Muscle of leg (tissue), 11 donors: ENCODE results near the gene ABCC6. TPM values are rescaled to one million over a fixed set of nuclear protein-coding genes. Genes with fewer than 3 reads are reported as not detected.
A peak's percentile ranks its signal among the peaks of the same experiment; 100 is the strongest.

Source experiments
- DNase-seq: peaks from one replicate; pipeline ENCODE4 v3.0.0; 2013
- H3K27ac ChIP-seq: one replicate; pipeline ENCODE4 v1.5.1; 2013; ENCODE audit warnings: mild to moderate bottlenecking, low read length, control low read depth
- H3K27me3 ChIP-seq: one replicate; pipeline ENCODE4 v1.6.1; 2013; ENCODE audit warnings: low read length; ENCODE audit not compliant: control insufficient read depth, insufficient read depth
- H3K36me3 ChIP-seq: one replicate; pipeline ENCODE4 v1.6.1; 2013; ENCODE audit warnings: low read length; ENCODE audit not compliant: control insufficient read depth, insufficient read depth
- H3K4me1 ChIP-seq: one replicate; pipeline ENCODE4 v1.6.1; 2013; ENCODE audit warnings: low read length; ENCODE audit not compliant: control insufficient read depth, insufficient read depth
- H3K4me3 ChIP-seq: one replicate; pipeline ENCODE4 v1.5.1; 2013; ENCODE audit warnings: low read length, control low read depth
- H3K9me3 ChIP-seq: replicated peaks from 2 replicates; pipeline ENCODE4 v1.6.1; 2013; ENCODE audit warnings: low read depth, low read length; ENCODE audit not compliant: control insufficient read depth
- WGBS: methylation state at CpG from one replicate; pipeline ENCODE4 v1.1.5; 2013; ENCODE audit warnings: missing lambda C conversion rate; ENCODE audit not compliant: insufficient coverage; 5-methylcytosine and 5-hydroxymethylcytosine counted together
- polyA plus RNA-seq, 8 donors: library from polyadenylated mRNA; unstranded; fragments of 120-200 nt; gene quantifications; one replicate each; pipeline versions ENCODE4 v1.2.1 to v1.2.3, GENCODE V29; 2013; ENCODE audit warnings: inconsistent platforms in 1 of 8, low replicate concordance in 1 of 8; ENCODE audit not compliant: insufficient read length in 8 of 8, insufficient read depth in 1 of 8
- total RNA-seq: library from RNA; stranded (reverse); fragments of 120-200 nt; gene quantifications from one replicate; pipeline ENCODE4 v1.2.4, GENCODE V29; 2013

Gene ABCC6
- total and polyA plus RNA-seq, 9 donors: 0.91 to 4.9 (median 1.5) TPM

DNA sequence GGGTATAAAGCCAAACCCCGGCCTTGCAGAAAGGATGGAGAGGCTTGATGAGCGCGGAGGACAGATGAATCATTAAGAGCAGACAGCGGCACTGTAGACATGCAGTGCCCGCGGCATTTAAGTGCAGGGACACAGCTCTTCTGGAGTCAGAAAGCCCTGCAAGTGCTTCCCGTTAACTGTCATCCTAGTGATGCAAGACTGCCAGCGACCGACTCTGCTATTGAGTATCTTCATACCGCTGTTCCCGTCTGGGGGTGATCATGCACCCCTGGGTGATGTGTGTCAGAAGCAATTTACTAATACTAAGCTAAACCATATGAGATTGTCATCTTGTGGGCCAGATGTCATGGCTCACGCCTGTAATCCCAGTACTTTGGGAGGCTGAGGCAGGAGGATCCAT, 101.0 kb downstream of the ABCC6 start:
- H3K4me1 ChIP-seq: peaks cover 3% of the 10 kb centered on the region
- no peaks in the 10 kb centered on the region for H3K27me3 ChIP-seq
- WGBS: 93% methylated on average over 9 of the region's 12 CpGs
- no peak overlapping the region for H3K27ac ChIP-seq
- peaks cover 17% of the 10 kb centered on the region for H3K9me3 ChIP-seq
- peaks cover 6% of the 10 kb centered on the region for H3K36me3 ChIP-seq
- no peak overlapping the region for H3K4me3 ChIP-seq
- no peak for DNase-seq

DNA sequence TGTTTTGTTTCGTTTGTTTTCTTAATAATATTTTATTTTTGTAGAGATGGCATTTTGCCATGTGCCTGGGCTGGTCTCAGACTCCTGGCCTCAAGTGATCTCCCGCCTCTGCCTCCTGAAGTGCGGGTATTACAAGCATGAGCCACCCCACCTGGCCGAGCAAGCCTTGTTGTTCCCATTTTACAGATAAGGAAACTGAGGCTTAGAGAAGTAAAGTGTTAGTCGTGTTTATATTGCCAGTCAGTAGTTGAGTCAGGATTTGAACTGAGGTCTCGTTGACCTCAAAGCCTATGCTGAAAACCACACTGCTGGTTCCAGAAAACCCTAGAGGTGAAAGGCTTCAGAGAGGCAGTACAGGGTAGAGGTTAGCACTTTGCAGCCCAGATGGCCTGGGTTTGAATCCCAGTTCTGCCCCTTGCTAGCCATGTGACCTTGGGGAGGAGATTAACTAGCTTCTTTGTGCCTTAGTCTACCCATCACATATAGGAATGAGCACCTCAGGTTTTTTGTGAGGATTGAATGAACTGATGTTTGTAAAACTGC, 102.0 kb downstream of the ABCC6 start:
- DNase-seq: no peak
- no peak overlapping the region for H3K4me3 ChIP-seq
- peaks cover 3% of the 10 kb centered on the region for H3K4me1 ChIP-seq
- H3K36me3 ChIP-seq: peaks cover 9% of the 10 kb centered on the region
- 100% methylated on average over 5 of the region's 6 CpGs for WGBS
- H3K27ac ChIP-seq: no peak overlapping the region
- H3K9me3 ChIP-seq: peaks cover 19% of the 10 kb centered on the region
- H3K27me3 ChIP-seq: no peaks in the 10 kb centered on the region

DNA sequence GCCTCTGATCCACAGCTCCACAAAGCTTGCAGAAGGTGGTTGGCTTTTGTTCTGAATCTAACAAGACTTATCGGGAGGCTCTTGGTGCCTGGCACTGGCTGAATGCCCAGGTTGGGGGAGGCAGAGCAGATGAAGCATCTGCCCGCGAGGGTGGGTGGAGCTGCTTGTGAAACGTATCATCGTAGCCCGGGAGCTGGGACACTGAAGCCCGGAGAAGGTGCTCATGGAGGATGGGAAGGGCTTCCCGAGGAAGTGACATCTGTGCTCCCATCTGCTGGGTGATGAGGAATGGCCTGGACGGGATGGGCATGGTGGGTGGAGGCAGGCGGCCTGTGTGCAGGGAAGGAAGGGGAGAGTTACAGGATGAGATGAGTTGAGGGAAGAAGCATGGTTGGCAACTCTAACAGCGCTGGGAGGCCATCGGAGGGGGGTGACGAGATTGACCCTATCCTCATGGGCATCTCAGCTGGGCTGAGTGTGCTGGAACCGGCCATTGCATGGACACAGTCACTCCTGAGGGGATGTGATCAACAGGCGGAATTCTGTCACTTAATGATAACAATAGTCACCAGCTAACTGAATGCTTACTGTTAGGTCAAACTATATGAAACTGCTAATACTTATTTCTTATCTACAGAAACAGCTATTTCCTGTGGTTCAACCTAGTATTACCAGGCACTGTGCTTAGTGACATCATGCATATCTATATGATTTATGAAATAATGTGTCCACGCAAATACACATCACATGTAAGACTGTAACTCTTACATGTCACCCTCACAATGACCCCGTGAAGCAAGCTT, 102.7 kb downstream of the ABCC6 start:
- H3K4me3 ChIP-seq: no peak overlapping the region
- peaks cover 3% of the 10 kb centered on the region for H3K4me1 ChIP-seq
- H3K9me3 ChIP-seq: peaks cover 19% of the 10 kb centered on the region
- H3K27ac ChIP-seq: peak overlapping the region; percentile 47
- DNase-seq: peak; percentile 15
- WGBS: 76% methylated on average over 13 of the region's 17 CpGs
- no peaks in the 10 kb centered on the region for H3K27me3 ChIP-seq
- peaks cover 9% of the 10 kb centered on the region for H3K36me3 ChIP-seq

DNA sequence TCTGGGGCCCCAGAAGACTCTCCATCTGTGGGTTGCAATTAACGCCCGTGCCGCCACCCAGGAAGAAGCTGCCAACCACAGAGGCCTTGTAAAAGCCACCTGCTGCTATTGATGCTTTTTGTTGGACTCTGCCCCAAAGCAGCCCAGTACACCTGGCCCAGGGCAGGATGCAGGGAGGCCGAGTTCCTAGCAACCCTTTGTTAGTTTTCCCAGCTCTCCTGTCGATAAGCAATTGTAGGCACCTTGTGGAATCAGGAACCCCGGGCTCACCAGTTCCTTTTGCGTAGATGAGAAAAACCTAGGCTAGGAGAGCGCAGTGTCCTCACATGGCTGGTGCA, 103.3 kb downstream of the ABCC6 start:
- peaks cover 9% of the 10 kb centered on the region for H3K36me3 ChIP-seq
- H3K4me3 ChIP-seq: no peak overlapping the region
- peaks cover 16% of the 10 kb centered on the region for H3K9me3 ChIP-seq
- no peaks in the 10 kb centered on the region for H3K27me3 ChIP-seq
- H3K27ac ChIP-seq: peak overlapping the region; percentile 3
- peaks cover 3% of the 10 kb centered on the region for H3K4me1 ChIP-seq
- DNase-seq: no peak
- WGBS: 68% methylated on average over 8 of the region's 8 CpGs

DNA sequence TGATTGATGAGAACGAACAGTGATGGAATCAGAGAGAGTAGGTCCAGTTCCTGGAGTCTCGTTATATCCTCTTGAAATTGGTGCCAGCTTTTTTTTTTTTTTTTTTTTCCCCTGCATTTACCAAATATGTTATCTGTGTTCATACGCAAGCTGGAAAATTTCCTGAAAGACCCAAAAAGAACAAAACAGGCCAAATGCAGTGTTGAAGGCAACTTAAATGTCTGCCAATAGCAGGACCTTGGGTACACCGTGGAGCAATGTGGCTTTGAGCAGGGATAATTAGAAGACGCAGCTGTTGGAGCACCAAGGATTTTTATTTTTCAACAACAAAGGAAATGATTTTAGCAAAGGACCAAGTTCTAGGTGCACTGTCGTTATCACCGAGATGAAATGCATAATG, 105.0 kb downstream of the ABCC6 start:
- Histone ChIP-seq H3K36me3 (peaks cover 3% of the 10 kb centered on the region), H3K4me1 (peaks cover 3% of the 10 kb centered on the region), H3K9me3 (peaks cover 11% of the 10 kb centered on the region), H3K27ac (no peak overlapping the region), H3K4me3 (no peak overlapping the region), H3K27me3 (no peaks in the 10 kb centered on the region)
- no peak for DNase-seq
- 100% methylated on average over 2 of the region's 7 CpGs for WGBS

DNA sequence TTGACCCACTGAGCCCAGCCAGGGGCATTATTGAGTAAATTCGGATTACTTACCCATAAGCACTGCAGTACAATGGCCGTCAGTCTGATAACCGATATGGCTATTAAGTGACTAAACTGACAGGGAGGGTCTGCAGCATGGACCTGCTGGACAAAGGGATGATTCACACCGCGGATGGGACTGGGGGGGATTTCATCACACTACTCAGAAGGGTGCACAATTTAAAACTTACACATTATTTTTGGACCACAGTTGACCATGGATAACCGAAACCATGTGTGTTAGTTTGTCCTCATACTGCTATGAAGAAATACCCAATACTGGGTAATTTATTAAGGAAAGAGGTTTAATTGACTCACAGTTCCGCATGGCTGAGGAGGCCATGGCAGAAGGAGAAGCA, 106.5 kb downstream of the ABCC6 start:
- Histone ChIP-seq H3K27me3 (no peaks in the 10 kb centered on the region), H3K27ac (no peak overlapping the region), H3K4me3 (no peak overlapping the region), H3K9me3 (peaks cover 11% of the 10 kb centered on the region), H3K36me3 (peaks cover 3% of the 10 kb centered on the region), H3K4me1 (peaks cover 3% of the 10 kb centered on the region)
- no peak for DNase-seq
- WGBS: no CpG with 5 or more reads among the region's 7 CpGs

DNA sequence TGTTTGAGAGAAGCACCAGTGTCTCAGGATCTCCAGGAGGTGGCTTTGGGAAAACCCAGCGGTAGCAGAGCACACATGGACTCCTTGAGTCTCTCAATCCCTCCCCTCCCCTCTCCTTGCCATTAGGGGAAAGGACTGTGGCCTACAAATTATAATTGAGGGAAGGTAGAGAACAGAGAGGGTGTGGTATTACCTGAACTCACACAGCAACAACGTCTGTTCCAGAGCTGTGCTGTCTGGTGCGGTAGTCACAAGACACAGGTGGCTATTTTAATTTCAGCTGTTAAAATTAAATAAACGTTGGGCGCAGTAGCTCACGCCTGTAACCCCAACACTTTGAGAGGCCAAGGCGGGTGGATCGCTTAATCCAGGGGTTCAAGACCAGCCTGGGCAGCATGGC, 110.2 kb downstream of the ABCC6 start:
- DNase-seq: no peak
- peaks cover 8% of the 10 kb centered on the region for H3K36me3 ChIP-seq
- H3K27ac ChIP-seq: no peak overlapping the region
- H3K9me3 ChIP-seq: peaks cover 6% of the 10 kb centered on the region
- H3K4me3 ChIP-seq: no peak overlapping the region
- no peaks in the 10 kb centered on the region for H3K27me3 ChIP-seq
- WGBS: 96% methylated on average over 7 of the region's 8 CpGs
- no peaks in the 10 kb centered on the region for H3K4me1 ChIP-seq

DNA sequence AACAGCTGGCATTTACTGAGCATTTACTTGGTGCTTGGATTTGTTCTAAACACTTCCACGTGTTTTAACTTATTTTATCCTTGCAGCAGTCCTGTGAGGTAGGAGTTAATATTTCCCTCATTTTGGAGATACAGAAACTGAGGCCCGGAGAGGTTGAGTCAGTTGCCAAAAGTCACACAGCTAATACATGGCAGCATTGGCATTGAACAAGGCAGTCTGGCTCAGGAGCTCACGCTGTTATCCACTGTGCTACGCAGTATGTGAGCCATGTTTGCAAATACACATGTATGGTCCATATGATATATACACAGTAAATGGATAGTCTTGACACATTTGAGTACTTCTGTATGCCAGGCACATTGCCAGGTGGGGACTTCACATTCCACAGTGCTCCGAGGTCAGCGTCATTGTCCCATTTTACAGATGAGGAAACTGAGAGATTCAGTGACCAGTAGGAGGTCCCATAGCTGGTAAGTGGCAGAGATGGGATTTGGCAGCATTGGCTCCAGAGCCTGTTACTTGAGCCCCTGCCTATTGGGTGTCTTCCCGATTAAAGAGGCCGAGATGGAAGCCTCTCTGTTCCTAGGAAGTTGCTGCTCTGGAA, 110.7 kb downstream of the ABCC6 start:
- Histone ChIP-seq H3K4me1 (no peaks in the 10 kb centered on the region), H3K4me3 (no peak overlapping the region), H3K27ac (no peak overlapping the region), H3K9me3 (peaks cover 3% of the 10 kb centered on the region), H3K36me3 (peaks cover 8% of the 10 kb centered on the region), H3K27me3 (no peaks in the 10 kb centered on the region)
- 100% methylated on average over 3 of the region's 8 CpGs for WGBS
- no peak for DNase-seq

DNA sequence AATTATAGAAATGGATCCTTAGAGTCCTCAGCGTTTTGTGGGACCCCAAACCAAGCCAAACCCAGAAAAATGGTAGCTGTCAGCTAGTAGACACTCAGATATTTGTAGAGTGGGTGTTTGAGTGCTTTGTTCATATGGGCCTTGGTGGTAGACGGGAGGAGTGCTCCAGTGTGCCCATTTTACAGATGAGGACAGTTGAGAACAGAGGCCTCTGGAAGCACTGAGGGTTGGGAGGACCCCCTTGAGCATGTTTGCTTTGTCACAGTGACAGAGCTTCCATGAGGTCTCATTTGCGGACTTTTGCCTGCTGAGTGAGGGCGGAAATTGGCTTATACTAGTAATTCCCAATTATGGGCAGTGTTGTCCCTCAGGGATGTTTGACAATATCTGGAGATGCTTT, 111.7 kb downstream of the ABCC6 start:
- H3K27ac ChIP-seq: no peak overlapping the region
- 97% methylated on average over 3 of the region's 4 CpGs for WGBS
- H3K4me1 ChIP-seq: no peaks in the 10 kb centered on the region
- H3K36me3 ChIP-seq: peaks cover 5% of the 10 kb centered on the region
- H3K9me3 ChIP-seq: no peaks in the 10 kb centered on the region
- no peak overlapping the region for H3K4me3 ChIP-seq
- H3K27me3 ChIP-seq: no peaks in the 10 kb centered on the region
- DNase-seq: no peak

DNA sequence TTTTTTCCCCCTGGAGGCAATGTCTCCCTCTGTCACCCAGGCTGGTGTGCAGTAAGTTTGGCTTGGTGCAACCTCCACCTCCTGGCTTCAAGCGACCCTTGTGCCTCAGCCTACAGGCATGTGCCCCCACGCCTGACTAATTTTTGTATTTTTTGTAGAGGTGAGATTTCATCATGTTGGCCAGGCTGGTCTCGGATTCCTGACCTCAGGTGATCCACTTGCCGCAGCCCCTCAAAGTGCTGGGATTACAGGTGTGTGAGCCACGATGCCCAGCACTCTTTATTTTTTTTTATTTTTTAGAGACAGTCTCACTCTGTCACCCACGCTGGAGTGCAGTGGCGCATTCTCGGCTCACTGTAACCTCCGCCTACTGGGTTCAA, 113.2 kb downstream of the ABCC6 start:
- DNase-seq: no peak
- WGBS: 85% methylated on average over 4 of the region's 9 CpGs
- H3K36me3 ChIP-seq: peaks cover 5% of the 10 kb centered on the region
- H3K9me3 ChIP-seq: no peaks in the 10 kb centered on the region
- H3K4me3 ChIP-seq: no peak overlapping the region
- no peaks in the 10 kb centered on the region for H3K27me3 ChIP-seq
- no peak overlapping the region for H3K27ac ChIP-seq
- no peaks in the 10 kb centered on the region for H3K4me1 ChIP-seq
